ENCODE results near the gene ABCG2. TPM values are rescaled to one million over a fixed set of nuclear protein-coding genes. Genes with fewer than 3 reads are reported as not detected.
"Not testable (repeated sequence)": the region's sequence is repeated elsewhere in the genome, so short reads cannot be mapped to it uniquely, and the experiment has no call there.

The ABCG2 gene
- polyA plus RNA-seq, 4 donors, result 6.7 to 11.2 (median 8.5) TPM

- no peak for DNase-seq (ENCODE audit: low read depth in 4 of 4, low spot score in 3 of 4)
These were observed 10.9 kb upstream of the ABCG2 start for GRCh38 chr4:88169298-88169697.

- no peak for DNase-seq (ENCODE audit: low read depth in 4 of 4, low spot score in 3 of 4)
These were observed 8.2 kb upstream of the ABCG2 start for GRCh38 chr4:88166608-88167007.

- no peak for DNase-seq (ENCODE audit: low read depth in 4 of 4, low spot score in 3 of 4)
These were observed 4.9 kb upstream of the ABCG2 start for GRCh38 chr4:88163336-88163735.

GRCh38 chr4:88162626-88163025, 4.2 kb upstream of the ABCG2 start:
- no peak for DNase-seq (ENCODE audit: low read depth in 4 of 4, low spot score in 3 of 4)

DNA sequence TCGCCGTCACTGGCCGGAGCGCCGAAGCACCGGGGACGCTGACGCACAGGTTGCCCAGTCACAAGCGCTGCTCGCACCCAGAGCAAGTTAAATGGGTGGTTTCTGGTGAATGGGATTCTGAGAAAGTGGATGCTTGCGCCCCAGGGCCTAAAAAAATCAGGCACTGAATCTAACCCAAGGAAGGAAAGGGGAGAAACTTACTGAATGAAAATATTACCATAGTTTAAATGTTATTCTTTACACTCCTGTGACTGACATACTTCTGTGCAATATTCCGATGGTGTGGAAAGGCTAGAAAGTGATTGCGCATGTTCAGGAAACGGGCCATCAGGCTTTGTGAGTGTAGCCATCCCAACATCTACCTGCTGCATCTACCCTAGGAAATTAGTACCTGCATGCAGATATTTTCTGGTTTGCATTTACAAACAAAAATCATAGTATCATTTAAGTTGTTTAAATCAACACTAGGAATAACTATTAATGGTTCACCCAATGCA, 838 bp upstream of the ABCG2 start:
- peak in 1 of 4 donors; percentile 20 for DNase-seq (ENCODE audit: low read depth in 4 of 4, low spot score in 3 of 4)

- DNase-seq (ENCODE audit: low read depth in 4 of 4, low spot score in 3 of 4), result no peak
These were observed 376 bp downstream of the ABCG2 start for GRCh38 chr4:88158038-88158488.

GRCh38 chr4:88152331-88152730, 6.1 kb downstream of the ABCG2 start:
- not testable (repeated sequence) for DNase-seq (ENCODE audit: low read depth in 4 of 4, low spot score in 3 of 4)

DNA sequence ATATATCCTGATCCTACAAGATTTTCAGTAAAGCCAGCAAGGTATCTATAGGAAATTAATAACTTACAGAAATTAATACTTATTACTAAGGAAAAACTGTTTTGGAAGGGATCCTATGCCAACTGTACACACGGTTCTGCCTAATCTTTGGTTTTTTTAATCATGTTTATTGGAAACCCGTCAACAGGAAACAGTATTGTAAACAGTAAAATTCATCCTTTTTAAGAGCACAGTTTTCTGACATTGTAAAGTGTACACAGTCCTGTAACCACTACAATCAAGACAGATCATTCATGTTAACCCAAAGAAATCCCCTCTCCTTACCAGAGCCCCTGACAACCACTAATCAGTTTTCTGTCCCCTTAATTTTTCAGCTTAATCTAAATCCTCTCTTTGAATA, 9.9 kb downstream of the ABCG2 start:
- DNase-seq (ENCODE audit: low read depth in 4 of 4, low spot score in 3 of 4), result no peak

GRCh38 chr4:88147799-88148217, 10.6 kb downstream of the ABCG2 start:
- DNase-seq (ENCODE audit: low read depth in 4 of 4, low spot score in 3 of 4), result no peak

- no peak for DNase-seq (ENCODE audit: low read depth in 4 of 4, low spot score in 3 of 4)
These were observed 11.5 kb downstream of the ABCG2 start for GRCh38 chr4:88146891-88147290.

DNA sequence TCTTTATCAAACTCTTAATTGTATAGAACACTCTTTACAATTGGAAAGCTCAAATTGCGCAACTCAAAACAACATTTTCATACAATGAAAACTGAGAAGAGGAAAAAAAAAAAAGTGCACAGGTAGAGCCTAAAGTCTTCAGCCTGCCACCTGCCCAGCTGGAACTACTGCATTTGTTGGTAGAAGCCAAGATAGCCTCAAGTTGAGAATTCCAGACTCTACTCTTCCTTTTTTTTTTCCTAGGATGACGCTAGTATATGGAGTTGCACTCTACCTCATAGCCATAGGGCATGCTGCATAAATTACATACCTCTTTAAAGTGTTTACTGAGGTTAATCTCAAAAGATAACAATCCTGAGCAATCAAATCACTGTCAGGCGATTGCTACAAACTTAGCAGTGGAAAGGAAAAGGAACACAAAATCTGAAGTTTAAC, 13.6 kb downstream of the ABCG2 start:
- no peak for DNase-seq (ENCODE audit: low read depth in 4 of 4, low spot score in 3 of 4)

- no peak for DNase-seq (ENCODE audit: low read depth in 4 of 4, low spot score in 3 of 4)
These were observed 14.4 kb downstream of the ABCG2 start for GRCh38 chr4:88144048-88144447.

GRCh38 chr4:88143504-88143903, 14.9 kb downstream of the ABCG2 start:
- DNase-seq (ENCODE audit: low read depth in 4 of 4, low spot score in 3 of 4), result no peak

- DNase-seq (ENCODE audit: low read depth in 4 of 4, low spot score in 3 of 4), result no peak
These were observed 19.9 kb downstream of the ABCG2 start for GRCh38 chr4:88138561-88138960.

- DNase-seq (ENCODE audit: low read depth in 4 of 4, low spot score in 3 of 4), result no peak
These were observed 21.3 kb downstream of the ABCG2 start for GRCh38 chr4:88137112-88137511.

- no peak for DNase-seq (ENCODE audit: low read depth in 4 of 4, low spot score in 3 of 4)
These were observed 22.2 kb downstream of the ABCG2 start for GRCh38 chr4:88136249-88136648.

DNA sequence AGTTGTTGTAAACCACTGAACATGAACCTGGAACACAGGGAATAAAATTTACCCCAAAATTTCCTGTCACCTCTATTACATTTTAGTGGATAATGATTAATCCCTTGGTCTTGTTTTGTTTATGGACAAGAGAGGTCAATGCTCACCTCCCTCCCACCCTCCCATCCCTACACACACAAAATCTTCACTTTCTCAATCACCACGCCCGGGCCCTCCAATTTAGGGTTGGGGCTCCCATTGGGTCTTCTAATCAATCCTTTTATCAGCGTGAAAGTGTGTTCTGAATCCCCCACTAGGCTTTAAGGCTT, 23.1 kb downstream of the ABCG2 start:
- no peak for DNase-seq (ENCODE audit: low read depth in 4 of 4, low spot score in 3 of 4)

GRCh38 chr4:88134536-88135355, 23.7 kb downstream of the ABCG2 start:
- DNase-seq (ENCODE audit: low read depth in 4 of 4, low spot score in 3 of 4), result no peak

GRCh38 chr4:88134111-88134510, 24.3 kb downstream of the ABCG2 start:
- no peak for DNase-seq (ENCODE audit: low read depth in 4 of 4, low spot score in 3 of 4)

- DNase-seq (ENCODE audit: low read depth in 4 of 4, low spot score in 3 of 4), result no peak
These were observed 27.7 kb downstream of the ABCG2 start for GRCh38 chr4:88130544-88131305.

GRCh38 chr4:88130003-88130402, 28.4 kb downstream of the ABCG2 start:
- DNase-seq (ENCODE audit: low read depth in 4 of 4, low spot score in 3 of 4), result no peak

DNA sequence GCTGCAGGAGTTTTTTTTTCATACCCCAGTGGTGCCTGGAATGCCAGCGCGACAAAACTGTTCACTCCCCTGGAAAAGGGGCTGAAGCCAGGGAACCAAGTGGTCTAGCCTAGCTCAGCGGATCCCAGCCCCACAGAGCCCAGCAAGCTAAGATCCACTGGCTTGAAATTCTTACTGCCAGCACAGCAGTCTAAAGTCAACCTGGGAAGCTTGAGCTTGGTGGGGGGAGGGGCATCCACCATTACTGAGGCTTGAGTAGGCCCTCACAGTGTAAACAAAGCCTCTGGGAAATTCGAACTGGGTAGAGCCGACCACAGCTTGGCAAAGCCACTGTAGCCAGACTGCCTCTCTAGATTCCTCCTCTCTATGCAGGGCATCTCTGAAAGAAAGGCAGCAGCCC, 36.2 kb downstream of the ABCG2 start:
- not testable (repeated sequence) for DNase-seq (ENCODE audit: low read depth in 4 of 4, low spot score in 3 of 4)

All from right renal pelvis (tissue), 4 donors.